ENCODE results near the gene TERT.

GRCh38 chr5:1204693-1205242, 90.1 kb downstream of the TERT start:
- TF ChIP-seq CTCF (IDR thresholded peaks at IDR 0.05; ENCODE audit: control extremely low read depth in 1 of 3, insufficient read depth in 1 of 3, low read depth in 1 of 3, low read length in 3 of 3) (peak in 1 of 3 experiments; percentile 17; a peak in 1 of 4 replicates), EZH2 (IDR thresholded peaks at IDR 0.05; ENCODE audit: low read depth, low read length, severe bottlenecking) (no peak), TAF1 (IDR thresholded peaks at IDR 0.05; ENCODE audit: low read depth, low read length) (no peak), RNF2 (IDR thresholded peaks at IDR 0.05; ENCODE audit: borderline replicate concordance, low read depth, low read length, missing control alignments, poor library complexity, severe bottlenecking) (no peak), CHD2 (IDR thresholded peaks at IDR 0.05; ENCODE audit: low read length) (no peak), POLR2A (IDR thresholded peaks at IDR 0.05; ENCODE audit: control extremely low read depth in 1 of 2, low read depth in 2 of 2, low read length in 2 of 2) (no peak), SIX5 (IDR thresholded peaks at IDR 0.05; ENCODE audit: low read depth, low read length) (no peak), HDAC6 (IDR thresholded peaks at IDR 0.05; ENCODE audit: low read depth, low read length) (no peak), E2F6 (IDR thresholded peaks at IDR 0.05) (no peak), KDM1A (IDR thresholded peaks at IDR 0.05; ENCODE audit: borderline replicate concordance, low read length) (no peak), RBBP5 (IDR thresholded peaks at IDR 0.05; ENCODE audit: borderline replicate concordance, low read depth, low read length) (no peak)
